Nephron (organoid): ENCODE measurements around the gene LKAAEAR1.
A peak's percentile ranks its signal among the peaks of the same experiment; 100 is the strongest.

Source experiments
- H3K27ac Mint-ChIP-seq, 3 experiments: 2 replicates each; pipeline ENCODE4 v1.8.0; 2020; ENCODE audit warnings: mixed read lengths in 3 of 3, mild to moderate bottlenecking in 2 of 3, moderate library complexity in 1 of 3
- H3K27me3 Mint-ChIP-seq: 2 replicates; pipeline ENCODE4 v1.8.0; 2021; ENCODE audit warnings: low read depth, mild to moderate bottlenecking, moderate library complexity, mixed read lengths
- H3K36me3 Mint-ChIP-seq: 2 replicates; pipeline ENCODE4 v1.8.0; 2020; ENCODE audit warnings: low read depth, mixed read lengths
- H3K4me1 Mint-ChIP-seq: 2 replicates; pipeline ENCODE4 v1.8.0; 2020; ENCODE audit warnings: mixed read lengths
- H3K4me3 Mint-ChIP-seq, 3 experiments: 2 replicates each; pipeline ENCODE4 v1.8.0; 2020; ENCODE audit warnings: mild to moderate bottlenecking in 3 of 3, mixed read lengths in 3 of 3, moderate library complexity in 2 of 3
- H3K9me3 Mint-ChIP-seq: 2 replicates; pipeline ENCODE4 v1.8.0; 2020; ENCODE audit warnings: mixed read lengths
- CTCF ChIP-seq, 3 experiments: fragments of 200-600 bp; sonication (generic); IDR thresholded peaks; one replicate each; pipeline ENCODE4 v1.5.0; 2021; ENCODE audit warnings: antibody characterized with exemption in 3 of 3; ENCODE audit not compliant: unreplicated experiment in 3 of 3

The LKAAEAR1 gene

GRCh38 chr20:64055893-64056638 lies 28.1 kb downstream of the LKAAEAR1 start:
- Mint-ChIP-seq H3K27me3 (peaks cover 22% of the 10 kb centered on the region), H3K4me3 (no peak overlapping the region), H3K27ac (no peak overlapping the region), H3K4me1 (peaks cover 11% of the 10 kb centered on the region), H3K36me3 (no peaks in the 10 kb centered on the region), H3K9me3 (no peaks in the 10 kb centered on the region)
- TF ChIP-seq CTCF (IDR thresholded peaks at IDR 0.05; ENCODE audit: unreplicated experiment in 3 of 3) = no peak

GRCh38 chr20:64055396-64055892 lies 28.8 kb downstream of the LKAAEAR1 start:
- H3K4me1 Mint-ChIP-seq = peaks cover 11% of the 10 kb centered on the region
- no peaks in the 10 kb centered on the region for H3K36me3 Mint-ChIP-seq
- H3K4me3 Mint-ChIP-seq = peak overlapping the region in 2 of 3 experiments; percentile 30 to 36

GRCh38 chr20:64053841-64054661 lies 30.1 kb downstream of the LKAAEAR1 start:
- Mint-ChIP-seq H3K4me3 (peak overlapping the region; percentile 34 to 50 (median 36)), H3K9me3 (no peaks in the 10 kb centered on the region), H3K36me3 (no peaks in the 10 kb centered on the region), H3K4me1 (peaks cover 11% of the 10 kb centered on the region), H3K27me3 (peaks cover 32% of the 10 kb centered on the region), H3K27ac (peak overlapping the region; percentile 56 to 66 (median 62))
- peak in 1 of 3 experiments; percentile 18 for TF ChIP-seq CTCF (IDR thresholded peaks at IDR 0.05; ENCODE audit: unreplicated experiment in 3 of 3)

More at GRCh38 chr20:64055396-64055892, 28.8 kb downstream of the LKAAEAR1 start:
- peaks cover 28% of the 10 kb centered on the region for H3K27me3 Mint-ChIP-seq
- H3K9me3 Mint-ChIP-seq = no peaks in the 10 kb centered on the region
- TF ChIP-seq CTCF (IDR thresholded peaks at IDR 0.05; ENCODE audit: unreplicated experiment in 3 of 3) = no peak
- peak overlapping the region in 2 of 3 experiments; percentile 38 to 63 for H3K27ac Mint-ChIP-seq

- H3K4me3 Mint-ChIP-seq = peak overlapping the region; percentile 30 to 50 (median 32)
- no peaks in the 10 kb centered on the region for H3K9me3 Mint-ChIP-seq
- no peak for TF ChIP-seq CTCF (IDR thresholded peaks at IDR 0.05; ENCODE audit: unreplicated experiment in 3 of 3)
- peaks cover 35% of the 10 kb centered on the region for H3K27me3 Mint-ChIP-seq
- peaks cover 11% of the 10 kb centered on the region for H3K4me1 Mint-ChIP-seq
- peak overlapping the region; percentile 47 to 66 (median 62) for H3K27ac Mint-ChIP-seq
- no peaks in the 10 kb centered on the region for H3K36me3 Mint-ChIP-seq
These were observed 31.0 kb downstream of the LKAAEAR1 start for GRCh38 chr20:64052987-64053840.

- no peak overlapping the region for H3K27ac Mint-ChIP-seq
- no peak for TF ChIP-seq CTCF (IDR thresholded peaks at IDR 0.05; ENCODE audit: unreplicated experiment in 3 of 3)
- peaks cover 43% of the 10 kb centered on the region for H3K27me3 Mint-ChIP-seq
- H3K4me3 Mint-ChIP-seq = no peak overlapping the region
- no peaks in the 10 kb centered on the region for H3K36me3 Mint-ChIP-seq
- H3K4me1 Mint-ChIP-seq = peaks cover 11% of the 10 kb centered on the region
- no peaks in the 10 kb centered on the region for H3K9me3 Mint-ChIP-seq
These were observed 31.9 kb downstream of the LKAAEAR1 start for GRCh38 chr20:64052326-64052722.
